Measurements from ENCODE around the gene CHST13. TPM values are rescaled to one million over a fixed set of nuclear protein-coding genes. Genes with fewer than 3 reads are reported as not detected.
"Not testable (repeated sequence)": the region's sequence is repeated elsewhere in the genome, so short reads cannot be mapped to it uniquely, and the experiment has no call there.

The CHST13 gene
- total RNA-seq, 2 experiments from 2014 or later: not detected

DNA sequence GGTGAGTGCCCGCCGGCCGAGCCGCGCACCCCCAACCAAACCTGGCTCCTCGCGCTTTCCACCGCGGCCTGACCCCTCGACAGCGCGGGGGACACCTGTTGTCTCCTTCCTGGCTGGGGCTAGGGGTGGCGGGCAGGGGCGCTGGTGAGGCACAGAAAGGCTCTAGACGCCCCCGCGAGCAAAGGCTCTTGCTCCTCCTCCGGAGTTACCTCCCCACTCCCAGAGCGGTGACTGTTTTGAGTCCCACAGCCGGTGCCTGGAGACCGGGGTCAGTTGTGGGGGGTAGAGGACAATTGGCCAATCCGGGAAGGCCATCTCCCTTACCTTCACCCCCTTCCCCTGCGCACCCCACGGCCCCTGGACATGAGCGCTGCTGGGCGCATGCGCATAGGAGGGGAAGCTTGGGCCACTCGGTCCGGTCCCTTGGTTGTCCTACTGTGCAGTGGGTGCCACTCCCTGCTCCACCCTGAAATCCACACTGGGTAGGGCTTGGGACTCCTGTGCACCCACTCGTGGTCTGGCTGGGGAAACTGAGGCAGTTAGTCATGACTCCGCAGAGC is 554 bp downstream of the CHST13 start:
- no peak overlapping the region for H3K4me3 Mint-ChIP-seq
- peak; percentile 23 for DNase-seq

DNA sequence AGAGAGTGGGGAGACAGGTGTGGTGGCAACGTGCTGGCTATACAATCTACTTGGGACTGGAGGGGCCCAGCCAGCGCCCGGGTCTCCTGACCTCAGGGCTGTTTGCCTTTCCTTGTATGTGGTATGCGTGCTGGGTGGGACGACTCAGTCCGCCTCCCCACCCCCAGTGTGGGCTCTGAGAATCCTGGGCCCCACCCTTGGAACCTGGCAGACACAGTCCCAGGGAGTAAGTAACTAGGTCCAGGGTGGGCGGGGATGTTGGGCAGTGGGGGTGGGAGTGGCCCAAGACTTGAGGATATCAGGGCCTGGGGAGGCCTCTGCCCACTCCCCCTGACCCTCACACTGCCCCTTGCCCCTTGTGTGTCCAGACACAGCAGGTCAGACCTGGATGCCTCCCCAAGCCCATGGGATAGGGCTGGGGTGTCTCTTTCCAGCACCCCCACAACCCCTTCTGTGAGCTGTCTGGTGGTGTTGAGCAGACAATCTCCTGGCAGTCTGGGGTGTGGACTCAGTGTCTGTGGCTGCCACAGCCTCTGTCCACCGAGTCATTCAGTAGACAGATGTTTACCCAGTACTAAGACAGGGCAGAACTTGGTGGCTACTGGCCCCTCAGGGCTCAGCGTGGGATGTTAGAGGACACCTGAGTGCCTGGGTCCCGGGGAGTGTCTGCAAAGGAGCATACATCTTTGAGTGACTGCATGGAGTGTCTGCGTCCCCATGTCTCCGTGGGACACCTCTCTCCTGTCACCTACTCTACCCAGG is 1.3 kb downstream of the CHST13 start:
- H3K36me3 Mint-ChIP-seq: no peaks in the 10 kb centered on the region
- H3K4me3 Mint-ChIP-seq: no peak overlapping the region
- no peak overlapping the region for H3K27ac Mint-ChIP-seq
- no peaks in the 10 kb centered on the region for H3K4me1 Mint-ChIP-seq
- no peaks in the 10 kb centered on the region for H3K9me3 Mint-ChIP-seq
- H3K27me3 Mint-ChIP-seq: peaks cover 30% of the 10 kb centered on the region
- DNase-seq: no peak

More for the DNA sequence above, 554 bp downstream of the CHST13 start:
- no peaks in the 10 kb centered on the region for H3K4me1 Mint-ChIP-seq
- H3K27me3 Mint-ChIP-seq: peaks cover 30% of the 10 kb centered on the region
- H3K9me3 Mint-ChIP-seq: no peaks in the 10 kb centered on the region
- H3K27ac Mint-ChIP-seq: no peak overlapping the region
- no peaks in the 10 kb centered on the region for H3K36me3 Mint-ChIP-seq

- no peaks in the 10 kb centered on the region for H3K4me1 Mint-ChIP-seq
- H3K4me3 Mint-ChIP-seq: no peak overlapping the region
- DNase-seq: no peak
- no peak overlapping the region for H3K27ac Mint-ChIP-seq
- no peaks in the 10 kb centered on the region for H3K36me3 Mint-ChIP-seq
- H3K9me3 Mint-ChIP-seq: no peaks in the 10 kb centered on the region
- H3K27me3 Mint-ChIP-seq: peaks cover 30% of the 10 kb centered on the region
These were observed 2.1 kb downstream of the CHST13 start for GRCh38 chr3:126525853-126526667.

- Mint-ChIP-seq H3K36me3 (no peaks in the 10 kb centered on the region), H3K27me3 (peaks cover 30% of the 10 kb centered on the region), H3K4me1 (no peaks in the 10 kb centered on the region), H3K4me3 (no peak overlapping the region), H3K9me3 (no peaks in the 10 kb centered on the region), H3K27ac (no peak overlapping the region)
- DNase-seq: no peak
These were observed 2.7 kb downstream of the CHST13 start for GRCh38 chr3:126526668-126527005.

DNA sequence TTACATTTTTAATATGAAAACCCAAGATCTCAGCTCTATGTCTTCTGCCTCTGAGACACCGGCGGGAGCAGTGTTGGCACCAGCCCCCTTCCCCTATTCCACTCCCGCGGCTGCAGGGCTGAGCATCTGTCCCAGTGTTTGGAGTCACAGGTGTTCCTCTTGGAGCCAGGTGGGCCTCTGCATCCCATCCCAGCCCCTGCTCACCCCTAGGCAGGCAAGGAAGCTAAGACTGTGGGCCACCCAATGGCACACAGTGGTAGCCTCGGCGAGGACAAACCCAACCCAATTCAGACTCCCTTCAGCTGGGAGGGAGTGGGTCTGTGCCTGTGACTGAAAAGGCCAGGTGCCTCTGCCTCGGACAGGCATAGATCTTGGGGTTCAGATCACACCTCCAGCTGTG is 3.1 kb downstream of the CHST13 start:
- Mint-ChIP-seq H3K27ac (no peak overlapping the region), H3K36me3 (no peaks in the 10 kb centered on the region), H3K4me3 (no peak overlapping the region), H3K4me1 (no peaks in the 10 kb centered on the region), H3K9me3 (no peaks in the 10 kb centered on the region), H3K27me3 (peaks cover 30% of the 10 kb centered on the region)
- DNase-seq: no peak

GRCh38 chr3:126527455-126528211 is 3.7 kb downstream of the CHST13 start:
- Mint-ChIP-seq H3K27ac (no peak overlapping the region), H3K36me3 (no peaks in the 10 kb centered on the region), H3K27me3 (peaks cover 24% of the 10 kb centered on the region), H3K9me3 (no peaks in the 10 kb centered on the region), H3K4me1 (no peaks in the 10 kb centered on the region), H3K4me3 (no peak overlapping the region)
- DNase-seq: no peak

GRCh38 chr3:126528419-126528799 is 4.5 kb downstream of the CHST13 start:
- Mint-ChIP-seq H3K4me3 (no peak overlapping the region), H3K4me1 (no peaks in the 10 kb centered on the region), H3K9me3 (no peaks in the 10 kb centered on the region), H3K36me3 (no peaks in the 10 kb centered on the region), H3K27ac (no peak overlapping the region), H3K27me3 (peaks cover 17% of the 10 kb centered on the region)
- DNase-seq: no peak

DNA sequence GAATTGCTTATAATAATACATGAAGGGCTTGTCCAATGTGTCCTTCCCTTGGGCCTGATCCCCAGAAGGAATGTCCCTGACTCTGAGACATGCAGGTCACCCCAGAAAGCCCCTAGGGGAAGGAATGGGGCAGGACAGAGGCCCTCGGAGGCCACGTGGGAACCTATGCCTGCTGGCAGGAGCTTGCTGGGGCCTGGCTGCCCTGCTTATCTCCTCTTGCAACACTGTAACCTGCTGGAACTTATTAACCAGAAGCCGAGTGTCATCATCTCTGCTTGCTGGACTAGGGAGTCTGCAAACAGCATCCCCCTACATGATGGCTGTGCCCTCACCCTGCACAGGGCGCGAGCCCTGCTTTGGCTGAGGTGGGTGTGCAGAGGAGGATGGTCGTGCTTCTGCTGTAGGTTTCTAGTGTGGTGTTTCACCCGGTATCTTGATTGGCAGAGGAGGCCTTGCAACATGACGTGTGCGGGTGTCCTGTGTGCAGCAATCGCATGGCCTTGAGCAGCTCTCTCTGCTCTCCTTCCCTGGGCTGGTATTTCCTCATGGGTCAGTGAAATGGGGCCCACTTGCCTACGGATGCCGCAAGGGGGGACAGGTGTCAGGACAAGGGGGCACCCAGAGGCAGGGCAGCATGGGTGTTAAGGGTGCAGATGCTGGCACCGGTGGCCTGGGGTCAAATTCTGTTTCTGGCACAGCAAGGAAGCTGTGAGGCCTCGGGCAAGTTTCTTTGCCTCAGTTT is 5.0 kb downstream of the CHST13 start:
- no peak overlapping the region for H3K4me3 Mint-ChIP-seq
- H3K9me3 Mint-ChIP-seq: no peaks in the 10 kb centered on the region
- H3K36me3 Mint-ChIP-seq: no peaks in the 10 kb centered on the region
- no peaks in the 10 kb centered on the region for H3K4me1 Mint-ChIP-seq
- H3K27ac Mint-ChIP-seq: no peak overlapping the region
- peaks cover 16% of the 10 kb centered on the region for H3K27me3 Mint-ChIP-seq
- DNase-seq: no peak

- no peak for DNase-seq
- Mint-ChIP-seq H3K4me3 (no peak overlapping the region), H3K9me3 (no peaks in the 10 kb centered on the region), H3K4me1 (no peaks in the 10 kb centered on the region), H3K27me3 (peaks cover 17% of the 10 kb centered on the region), H3K36me3 (no peaks in the 10 kb centered on the region), H3K27ac (peak overlapping the region; percentile 56)
These were observed 5.7 kb downstream of the CHST13 start for GRCh38 chr3:126529585-126530170.

- Mint-ChIP-seq H3K27me3 (peaks cover 11% of the 10 kb centered on the region), H3K4me1 (no peaks in the 10 kb centered on the region), H3K4me3 (no peak overlapping the region), H3K27ac (no peak overlapping the region), H3K36me3 (no peaks in the 10 kb centered on the region), H3K9me3 (no peaks in the 10 kb centered on the region)
- no peak for DNase-seq
These were observed 6.5 kb downstream of the CHST13 start for GRCh38 chr3:126530171-126531050.

DNA sequence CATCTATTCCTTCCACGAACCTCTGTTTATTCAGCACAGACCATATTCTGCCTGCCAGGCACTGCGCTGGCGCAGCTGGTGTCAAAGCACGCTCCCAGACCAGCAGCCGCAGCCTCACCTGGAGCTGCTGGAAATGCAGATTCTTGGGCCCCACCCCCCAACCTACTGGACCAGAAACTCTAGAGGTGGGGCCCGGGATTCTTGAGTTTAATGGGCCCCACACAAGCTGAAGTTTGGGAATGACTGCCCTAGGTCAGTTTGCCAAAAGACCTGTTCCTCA is 7.0 kb downstream of the CHST13 start:
- no peak for DNase-seq
- H3K4me3 Mint-ChIP-seq: no peak overlapping the region
- H3K36me3 Mint-ChIP-seq: no peaks in the 10 kb centered on the region
- no peak overlapping the region for H3K27ac Mint-ChIP-seq
- peaks cover 9% of the 10 kb centered on the region for H3K27me3 Mint-ChIP-seq
- no peaks in the 10 kb centered on the region for H3K4me1 Mint-ChIP-seq
- H3K9me3 Mint-ChIP-seq: no peaks in the 10 kb centered on the region

- Mint-ChIP-seq H3K36me3 (no peaks in the 10 kb centered on the region), H3K27ac (no peak overlapping the region), H3K4me1 (no peaks in the 10 kb centered on the region), H3K27me3 (peaks cover 9% of the 10 kb centered on the region), H3K9me3 (no peaks in the 10 kb centered on the region), H3K4me3 (no peak overlapping the region)
- DNase-seq: no peak
These were observed 9.6 kb downstream of the CHST13 start for GRCh38 chr3:126533506-126533905.

DNA sequence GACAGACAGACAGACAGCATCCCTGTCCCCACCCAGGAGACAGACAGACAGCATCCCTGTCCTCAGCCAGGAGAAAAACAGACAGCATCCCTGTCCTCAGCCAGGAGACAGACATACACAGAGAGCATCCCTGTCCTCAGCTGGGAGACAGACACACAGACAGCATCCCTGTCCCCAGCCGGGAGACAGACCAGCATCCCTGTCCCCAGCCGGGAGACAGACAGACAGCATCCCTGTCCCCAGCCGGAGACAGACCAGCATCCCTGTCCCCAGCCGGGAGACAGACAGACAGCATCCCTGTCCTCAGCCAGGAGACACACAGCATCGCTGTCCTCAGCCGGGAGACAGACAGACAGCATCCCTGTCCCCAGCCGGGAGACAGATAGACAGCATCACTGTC is 10.8 kb downstream of the CHST13 start:
- not testable (repeated sequence) for H3K9me3 Mint-ChIP-seq, H3K36me3 Mint-ChIP-seq, DNase-seq, H3K4me3 Mint-ChIP-seq, H3K27me3 Mint-ChIP-seq, H3K27ac Mint-ChIP-seq, H3K4me1 Mint-ChIP-seq

DNA sequence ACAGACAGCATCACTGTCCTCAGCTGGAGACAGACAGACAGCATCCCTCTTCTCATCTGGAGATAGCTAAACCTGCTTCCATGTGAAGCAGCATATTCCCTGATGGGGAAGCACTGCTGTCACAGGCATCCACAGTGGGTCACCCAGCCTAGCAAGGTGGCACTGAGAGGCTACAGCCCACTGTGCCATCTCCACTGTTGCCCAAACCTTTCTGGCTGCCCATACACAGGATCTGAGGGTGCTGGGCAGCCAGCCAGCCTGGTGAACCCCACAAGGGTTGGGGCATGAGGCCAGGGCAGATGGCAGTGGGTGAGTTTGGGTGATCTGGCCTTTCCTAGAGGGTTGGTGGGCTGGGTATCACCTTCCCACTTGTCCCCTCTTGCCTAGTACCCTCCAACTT is 11.7 kb downstream of the CHST13 start:
- DNase-seq: no peak
- no peaks in the 10 kb centered on the region for H3K4me1 Mint-ChIP-seq
- peaks cover 15% of the 10 kb centered on the region for H3K27me3 Mint-ChIP-seq
- no peak overlapping the region for H3K4me3 Mint-ChIP-seq
- no peak overlapping the region for H3K27ac Mint-ChIP-seq
- H3K36me3 Mint-ChIP-seq: no peaks in the 10 kb centered on the region
- peaks cover 2% of the 10 kb centered on the region for H3K9me3 Mint-ChIP-seq

All from activated naive CD8-positive, alpha-beta T cell treated with anti-CD3 and anti-CD28 coated beads for 36 hours (primary cell).